Left colon (tissue), 2 donors: ENCODE measurements around the gene ZNF195. TPM values are rescaled to one million over a fixed set of nuclear protein-coding genes. Genes with fewer than 3 reads are reported as not detected.
A peak's percentile ranks its signal among the peaks of the same experiment; 100 is the strongest.
"Not testable (repeated sequence)": the region's sequence is repeated elsewhere in the genome, so short reads cannot be mapped to it uniquely, and the experiment has no call there.

ENCODE experiments used
- ATAC-seq: fragments of 200-7000 bp; cut with Tn5 transposase; one replicate; pipeline ENCODE4 v1.9.1; 2020; ENCODE audit warnings: mild to moderate bottlenecking, moderate library complexity
- DNase-seq, 2 donors: peaks; one replicate each; pipeline ENCODE4 v3.0.0-alpha.2; 2020
- intact Hi-C, 2 donors: fragments of 100-400 bp; cut with DNase I in 1 of 2; cut with micrococcal nuclease in 1 of 2; formaldehyde crosslinking; loops; one replicate each; pipeline versions ENCODE4 v1.11.2 to v1.14.0; 2022; cut with DNase I, micrococcal nuclease
- total RNA-seq, 2 donors: library from RNA; stranded (reverse); fragmentation: NEBNext Ultra II Directional; extraction: Animal tissue kit (Norgen Biotek cat#: 25700); gene quantifications; one replicate each; pipeline ENCODE4 v1.2.1, GENCODE V29; 2021
- donor health status: DM: no; HTN: no; CAD: no.
- donor health status: DM: yes; HTN: yes; CAD: no.

The ZNF195 gene
- total RNA-seq, 2 donors from 2014 or later: 26.8 to 28.4 TPM

DNA sequence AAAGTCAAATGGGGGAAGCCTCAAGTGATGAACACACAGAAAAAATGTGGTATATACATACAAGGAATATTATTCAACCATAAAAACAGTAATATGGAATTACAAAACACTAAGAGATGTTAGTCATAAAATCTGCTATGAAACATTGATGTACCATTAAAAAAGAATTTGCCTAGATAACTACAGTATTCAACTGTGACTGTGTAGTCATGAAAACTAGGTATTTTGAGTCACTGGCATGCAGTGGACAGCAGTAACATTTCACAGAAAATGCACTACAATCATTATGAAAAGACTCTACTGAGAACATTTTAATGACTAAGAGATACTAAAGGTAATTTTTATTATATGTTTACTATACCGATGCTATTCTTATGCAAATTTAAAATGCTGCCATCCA is 11.7 kb downstream of the ZNF195 start:
- DNase-seq (no peak), ATAC-seq (no peak)
- intact Hi-C loops: no loop called here

DNA sequence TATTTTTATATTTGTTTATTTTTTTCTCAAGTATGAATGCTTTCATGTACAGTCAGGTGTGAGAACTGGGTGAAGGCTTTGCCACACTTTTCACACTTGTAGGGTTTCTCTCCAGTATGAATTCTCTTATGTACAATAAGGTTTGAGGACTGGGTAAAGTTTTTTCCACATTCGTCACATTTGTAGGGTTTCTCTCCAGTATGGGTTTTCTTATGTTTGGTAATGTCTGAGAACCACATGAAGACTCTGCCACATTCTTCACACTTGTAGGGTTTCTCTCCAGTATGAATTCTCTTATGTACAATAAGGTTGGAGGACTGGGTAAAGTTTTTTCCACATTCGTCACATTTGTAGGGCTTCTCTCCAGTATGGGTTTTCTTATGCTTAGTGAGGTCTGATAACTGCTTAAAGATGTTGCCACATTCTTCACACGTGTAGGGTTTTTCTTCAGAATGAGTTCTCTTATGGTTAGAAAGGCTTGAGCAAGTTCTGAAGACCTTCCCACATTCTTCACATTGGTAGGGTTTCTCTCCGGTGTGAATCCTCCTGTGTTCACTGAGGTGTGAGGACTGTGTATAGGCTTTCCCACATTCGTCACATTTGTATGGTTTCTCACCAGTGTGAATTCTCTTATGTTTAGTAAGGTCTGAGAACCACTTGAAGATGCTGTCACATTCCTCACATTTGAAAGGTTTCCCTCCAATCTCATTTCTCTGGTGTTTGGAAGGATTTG is 19.7 kb downstream of the ZNF195 start:
- ATAC-seq (no peak), DNase-seq (no peak)
- intact Hi-C loops: no loop called here

DNA sequence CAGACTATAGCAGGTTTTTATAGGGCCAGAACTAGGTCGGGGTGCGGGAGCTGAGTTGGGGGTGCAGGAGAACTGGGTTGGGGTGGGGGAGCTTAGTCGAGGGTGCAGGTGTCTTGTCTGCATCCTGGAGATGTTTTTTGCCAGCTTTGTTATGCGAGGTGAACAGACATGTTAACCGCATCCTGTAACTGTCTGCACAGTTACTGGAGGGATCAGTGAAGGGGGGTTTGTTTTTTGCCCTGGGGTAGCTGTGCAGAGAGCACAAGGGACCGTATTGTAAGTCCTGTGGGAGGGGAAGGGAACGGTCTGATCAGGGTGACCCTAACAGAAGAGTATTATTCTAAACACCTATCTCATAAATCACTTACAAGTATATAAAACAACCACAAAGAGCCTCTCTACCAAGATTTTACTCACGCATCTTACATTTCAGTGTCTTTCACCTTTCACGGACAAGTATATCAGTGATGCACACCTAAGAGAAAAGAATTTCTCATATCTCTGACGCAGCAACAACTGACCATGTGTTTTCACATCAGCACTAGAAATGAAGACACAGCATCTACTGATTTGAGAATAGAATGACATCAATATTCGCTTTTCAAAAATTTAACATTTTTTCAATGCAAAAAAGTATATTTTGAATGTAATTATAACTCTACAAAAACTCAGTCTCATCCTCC is 20.8 kb downstream of the ZNF195 start:
- DNase-seq (no peak), ATAC-seq (no peak)
- intact Hi-C loops: no loop called here

DNA sequence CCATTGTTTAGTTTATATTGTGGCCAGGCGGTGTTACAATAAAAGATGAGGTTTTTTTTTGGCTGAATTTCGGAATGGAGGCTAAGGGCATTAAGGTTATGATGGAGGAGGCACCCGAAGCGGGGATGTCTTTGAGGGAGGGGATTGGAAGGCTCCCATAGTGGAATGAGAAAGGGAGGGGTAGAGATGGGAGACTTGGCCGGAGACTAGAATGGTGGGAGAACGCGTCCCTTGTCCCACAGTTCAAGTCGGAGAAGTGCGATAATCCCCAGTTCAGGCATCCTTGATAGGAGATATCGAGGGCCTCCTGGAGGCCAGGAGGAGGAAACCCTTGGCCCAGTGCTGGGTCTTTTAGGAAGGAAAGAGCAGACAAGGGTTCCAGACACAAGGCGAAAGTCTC is 21.6 kb downstream of the ZNF195 start:
- intact Hi-C loops: no loop called here
- DNase-seq: no peak
- no peak for ATAC-seq

DNA sequence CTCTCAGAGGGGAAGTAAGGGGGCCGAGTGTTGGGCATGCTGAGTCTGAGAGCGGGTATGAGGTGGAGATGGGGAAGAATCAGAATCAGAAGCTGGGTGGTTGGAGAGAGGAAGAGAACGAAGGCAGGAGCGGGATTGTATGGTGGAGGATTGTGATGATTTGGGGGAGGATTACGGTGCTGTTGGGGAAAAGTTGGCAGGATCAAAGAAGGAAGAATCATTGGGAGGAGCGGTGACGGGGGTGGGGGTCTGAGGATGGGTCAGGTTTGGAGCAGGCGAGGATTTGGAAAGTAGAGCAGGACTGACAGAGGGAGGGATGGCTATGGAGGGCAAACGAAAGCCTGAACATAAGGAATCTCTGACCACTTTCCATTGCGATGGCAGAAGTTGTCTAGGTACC is 22.1 kb downstream of the ZNF195 start:
- no peak for DNase-seq
- no peak for ATAC-seq
- intact Hi-C loops: no loop called here

DNA sequence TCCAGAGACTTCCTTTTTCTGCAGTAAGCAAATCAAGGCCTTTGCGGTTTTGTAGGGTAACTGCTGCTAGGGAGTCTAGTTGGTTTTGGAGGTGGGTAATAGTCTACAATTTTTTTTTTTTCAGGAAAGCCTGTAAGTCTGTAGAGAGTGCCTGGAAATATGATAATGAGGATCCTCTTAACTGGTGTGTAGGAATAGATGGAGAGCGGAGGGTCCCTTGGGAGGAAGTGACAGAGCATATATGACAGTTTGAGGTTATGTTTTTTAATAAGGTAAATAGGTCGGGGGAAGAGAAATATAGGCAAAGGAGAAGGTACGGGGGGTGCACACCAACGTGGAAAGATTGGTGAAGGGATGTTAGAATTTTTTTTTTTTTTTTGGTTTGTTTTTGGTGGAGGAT is 25.9 kb downstream of the ZNF195 start:
- no peak for DNase-seq
- intact Hi-C loops: no loop called here
- ATAC-seq: no peak

DNA sequence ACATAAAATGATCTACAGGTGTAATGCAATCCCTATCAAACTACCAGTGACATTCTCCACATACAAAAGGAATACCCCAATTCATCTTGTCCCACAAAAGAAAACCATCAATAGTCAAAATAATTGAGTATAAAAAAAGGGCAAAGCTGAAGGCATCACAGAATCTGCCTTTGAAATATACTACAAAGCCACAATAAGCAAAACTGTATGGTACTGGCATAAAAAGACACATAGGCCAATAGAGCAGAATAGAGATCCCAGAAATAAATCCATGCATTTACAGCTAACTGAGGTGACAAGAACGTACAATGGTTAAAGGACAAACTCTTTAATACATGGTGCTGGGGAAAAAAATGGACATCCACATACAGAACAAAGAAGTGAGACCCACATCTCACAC is 31.8 kb downstream of the ZNF195 start:
- no peak for DNase-seq
- intact Hi-C loops: no loop called here
- no peak for ATAC-seq

DNA sequence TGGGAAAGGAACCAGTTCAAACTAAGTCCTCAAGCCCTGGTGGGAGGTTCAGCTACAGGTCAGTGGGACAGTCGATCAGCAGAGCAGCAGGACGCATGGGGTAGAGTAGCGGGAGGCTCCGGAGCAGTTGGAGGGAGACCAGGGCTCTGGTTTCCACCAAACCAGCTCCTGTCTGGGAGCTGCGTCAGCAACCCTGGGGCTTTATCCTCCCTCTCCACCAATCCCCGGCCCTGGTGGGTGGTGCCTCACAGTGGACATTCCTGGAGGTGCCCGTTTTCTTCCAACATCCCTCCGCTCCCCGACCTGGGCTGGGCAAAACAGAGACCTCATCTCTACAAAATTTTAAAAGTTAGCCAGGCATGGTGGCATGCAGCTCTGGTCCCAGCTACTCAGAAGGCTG is 32.4 kb downstream of the ZNF195 start:
- no peak for ATAC-seq
- no peak for DNase-seq
- intact Hi-C loops: no loop called here

DNA sequence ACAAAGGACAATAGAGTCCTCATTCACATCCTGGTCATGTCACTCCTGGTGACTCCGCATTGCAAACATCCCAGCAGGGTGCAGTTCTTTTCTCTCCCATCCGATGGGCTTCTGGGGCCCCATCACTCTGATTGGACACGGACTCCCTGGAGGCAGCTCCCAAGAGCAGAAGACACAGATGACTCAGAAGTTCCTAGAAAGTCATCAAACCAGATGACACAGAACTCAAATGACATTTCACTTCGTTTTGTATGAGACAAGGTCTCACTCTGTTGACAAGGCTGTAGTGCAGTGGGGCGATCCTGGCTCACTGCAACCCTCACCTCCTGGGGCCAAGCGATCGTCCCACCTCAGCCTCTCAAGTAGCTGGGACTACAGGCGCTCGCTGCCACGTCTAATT is 33.2 kb downstream of the ZNF195 start:
- intact Hi-C loops: no loop called here
- DNase-seq (no peak), ATAC-seq (no peak)

DNA sequence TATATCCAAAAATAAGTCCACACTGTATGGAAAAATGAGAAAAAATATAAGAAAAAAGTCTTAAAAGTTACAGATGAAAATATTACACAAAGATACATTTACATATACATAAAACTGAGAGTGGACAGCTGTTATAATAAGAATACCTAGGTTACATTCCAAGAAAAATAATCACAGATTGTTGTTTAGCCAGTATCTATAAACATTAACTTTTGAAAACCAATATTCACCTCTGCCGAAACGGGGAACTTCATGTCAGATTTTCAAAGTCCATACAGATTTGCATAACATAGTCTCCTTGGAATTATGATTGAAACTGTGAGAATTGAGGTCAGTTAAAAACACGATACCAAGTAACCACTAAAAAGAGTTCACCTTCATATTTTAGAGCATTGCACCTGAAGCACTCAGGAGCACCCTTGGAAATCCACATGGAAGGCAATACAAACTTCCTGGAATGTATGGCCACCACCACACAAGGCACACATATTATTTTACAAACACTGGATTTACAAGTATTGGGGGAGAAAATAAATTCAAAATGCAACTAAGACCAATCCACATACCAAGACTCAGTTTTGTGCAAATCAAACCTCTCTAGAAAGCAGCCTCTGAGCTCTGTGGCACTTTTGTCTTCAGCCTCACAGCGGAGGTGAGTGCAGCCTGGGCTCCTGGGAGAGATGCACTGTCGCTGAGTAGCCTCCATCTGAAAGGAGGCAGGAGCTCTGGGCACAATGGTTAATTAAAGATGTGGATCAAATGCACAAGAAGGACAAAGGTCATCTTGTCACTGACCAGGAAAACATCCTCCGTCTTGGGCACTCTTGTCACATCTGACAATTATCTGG is 34.4 kb downstream of the ZNF195 start:
- ATAC-seq (no peak), DNase-seq (no peak)
- intact Hi-C loops: no loop called here

DNA sequence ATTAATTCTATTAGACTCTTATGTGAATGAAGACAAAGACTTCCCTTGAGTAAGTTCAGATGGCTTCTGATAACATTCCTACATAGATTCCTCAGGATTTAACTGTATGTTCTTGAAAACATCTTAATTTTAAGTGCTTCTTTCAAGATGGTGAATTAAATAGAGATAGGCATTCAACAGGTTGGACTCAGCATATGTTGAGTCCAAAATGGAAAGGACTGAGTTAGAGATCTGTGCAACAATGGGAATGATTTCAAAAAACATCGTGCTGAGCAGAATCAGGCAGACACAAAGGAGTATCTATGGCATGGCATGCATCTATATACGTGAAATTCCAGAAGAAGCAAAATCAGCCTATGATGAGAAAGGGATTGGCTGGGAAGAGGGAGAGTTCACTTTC is 36.2 kb downstream of the ZNF195 start:
- intact Hi-C loops: no loop called here
- DNase-seq: no peak
- ATAC-seq: no peak

DNA sequence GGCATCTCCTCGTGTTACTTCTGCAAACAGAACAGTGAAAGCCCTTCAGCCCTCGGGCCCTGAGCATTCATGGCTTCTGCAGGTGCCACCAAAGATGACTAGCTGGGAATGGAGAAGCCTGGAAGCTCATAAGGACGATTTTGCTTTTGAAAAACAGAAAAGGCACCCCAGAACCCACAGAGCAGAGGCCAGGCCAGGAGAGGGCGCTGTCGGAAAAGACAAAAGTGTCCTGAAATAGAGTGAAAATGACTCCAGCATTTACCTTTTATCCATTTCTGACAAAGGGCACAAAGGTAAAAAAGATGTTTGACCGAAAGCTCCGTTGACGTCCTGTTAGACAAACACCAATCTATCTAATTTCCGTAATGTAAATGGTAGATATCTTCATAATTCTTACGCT is 37.6 kb downstream of the ZNF195 start:
- peak; percentile 66 for ATAC-seq
- intact Hi-C loops: no loop called here
- DNase-seq: peak in 1 of 2 donors; percentile 85

DNA sequence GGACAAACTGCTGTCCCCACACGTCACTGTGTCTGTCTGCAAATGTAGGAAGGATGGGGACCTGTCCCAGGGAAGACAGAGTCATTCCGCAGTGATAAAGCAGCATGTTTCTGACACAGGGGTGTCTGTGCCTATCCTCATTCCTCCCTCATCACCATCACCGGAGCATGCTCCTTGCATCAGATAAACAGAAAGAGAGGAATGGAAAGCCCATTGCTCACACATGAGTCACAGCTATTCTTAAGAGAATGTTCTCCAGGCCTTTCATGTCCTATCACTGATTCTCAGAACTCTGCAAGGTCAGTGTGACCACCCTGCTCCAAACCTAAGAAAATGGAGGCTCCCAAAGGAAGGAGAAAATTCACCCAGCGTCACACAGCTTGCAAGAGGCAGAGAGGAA is 38.9 kb downstream of the ZNF195 start:
- no peak for DNase-seq
- intact Hi-C loops: no loop called here
- ATAC-seq: no peak

DNA sequence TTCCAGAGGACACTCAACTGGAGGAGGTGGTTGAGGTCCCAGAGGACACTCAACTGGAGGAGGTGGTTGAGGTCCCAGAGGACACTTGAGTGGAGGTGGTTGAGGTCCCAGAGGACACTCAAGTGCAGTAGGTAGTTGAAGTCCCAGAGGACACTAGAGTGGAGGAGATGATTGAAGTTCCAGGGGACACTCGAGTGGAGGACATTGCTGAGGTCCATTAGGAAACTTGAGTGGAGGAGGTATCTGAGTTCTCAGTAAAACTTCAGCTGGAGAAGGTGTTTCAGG is 39.7 kb downstream of the ZNF195 start:
- DNase-seq: no peak
- ATAC-seq: no peak
- intact Hi-C loops: no loop called here

DNA sequence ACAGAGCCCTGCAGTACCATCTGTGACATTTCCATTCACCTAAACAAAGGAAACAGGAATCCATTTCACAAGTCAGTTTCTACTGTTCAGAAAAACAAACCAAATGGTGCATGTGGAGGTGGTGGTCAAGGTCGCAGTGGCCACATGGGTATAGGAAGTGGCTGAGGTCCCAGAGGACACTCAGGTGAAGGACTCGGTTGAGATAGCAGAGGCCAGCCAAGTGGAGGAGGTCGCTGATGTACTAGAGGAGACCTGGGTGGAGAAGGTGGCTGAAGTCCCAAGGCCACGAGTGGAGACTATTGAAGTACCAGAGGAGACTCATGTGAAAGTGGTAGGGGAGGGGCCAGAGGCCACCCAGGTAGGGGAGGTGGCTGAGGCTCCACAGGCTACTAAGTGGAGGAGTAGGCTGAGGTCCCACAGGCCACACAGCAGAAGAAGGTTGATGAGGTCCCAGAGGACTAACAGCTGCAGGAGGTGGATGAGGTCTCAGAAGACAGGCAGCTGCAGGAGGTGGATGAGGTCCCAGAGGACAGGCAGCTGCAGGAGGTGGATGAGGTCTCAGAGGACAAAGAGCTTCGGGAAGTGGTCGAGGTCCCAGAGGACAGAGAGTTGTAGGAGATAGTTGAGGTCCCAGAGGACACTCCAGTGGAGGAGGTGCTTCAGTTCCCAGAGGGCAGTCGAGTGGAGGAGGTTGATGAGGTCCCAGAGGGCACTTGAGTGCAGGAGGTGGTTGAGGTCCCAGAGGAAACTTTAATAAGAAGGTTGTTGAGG is 40.2 kb downstream of the ZNF195 start:
- no peak for DNase-seq
- intact Hi-C loops: no loop called here
- ATAC-seq: no peak

DNA sequence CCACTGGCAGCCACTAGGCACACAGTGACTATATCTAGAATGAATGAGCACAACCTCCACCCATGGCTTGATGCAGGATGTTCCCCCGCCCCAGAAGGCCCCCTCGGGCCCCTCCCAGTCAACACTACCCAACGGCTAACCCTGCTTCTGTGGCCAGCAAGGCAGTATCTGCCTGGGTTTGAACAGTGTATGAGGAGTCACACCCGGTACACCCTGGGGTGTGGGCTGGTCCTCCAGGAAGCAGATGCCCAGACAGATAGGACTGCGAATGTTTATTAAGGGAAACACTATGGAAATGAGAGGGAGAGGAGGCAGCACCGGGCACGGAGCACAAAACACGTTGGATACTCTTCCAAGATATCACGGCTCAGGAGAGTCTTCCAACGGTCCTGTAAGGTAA is 42.5 kb downstream of the ZNF195 start:
- DNase-seq, ATAC-seq, intact Hi-C loops: not testable (repeated sequence)

DNA sequence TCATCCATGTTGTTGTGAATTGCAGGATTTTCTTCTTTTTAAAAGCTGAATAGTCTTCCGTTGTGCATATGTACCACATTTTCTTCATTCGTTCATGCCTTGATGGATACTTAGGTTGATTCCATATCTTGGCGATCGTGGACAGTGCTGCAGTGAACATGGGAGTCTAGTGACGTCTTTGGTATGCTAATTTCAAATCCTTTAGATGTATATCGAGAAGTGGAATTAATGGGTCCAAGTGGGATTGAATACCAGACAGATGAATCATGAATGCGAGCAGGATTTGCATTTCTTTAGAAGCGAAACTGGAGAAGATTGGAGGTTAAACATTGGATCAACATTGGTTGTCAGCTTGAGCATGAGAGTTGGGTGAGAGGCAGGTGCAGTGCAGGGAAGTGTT is 45.8 kb downstream of the ZNF195 start:
- DNase-seq, intact Hi-C loops, ATAC-seq: not testable (repeated sequence)

DNA sequence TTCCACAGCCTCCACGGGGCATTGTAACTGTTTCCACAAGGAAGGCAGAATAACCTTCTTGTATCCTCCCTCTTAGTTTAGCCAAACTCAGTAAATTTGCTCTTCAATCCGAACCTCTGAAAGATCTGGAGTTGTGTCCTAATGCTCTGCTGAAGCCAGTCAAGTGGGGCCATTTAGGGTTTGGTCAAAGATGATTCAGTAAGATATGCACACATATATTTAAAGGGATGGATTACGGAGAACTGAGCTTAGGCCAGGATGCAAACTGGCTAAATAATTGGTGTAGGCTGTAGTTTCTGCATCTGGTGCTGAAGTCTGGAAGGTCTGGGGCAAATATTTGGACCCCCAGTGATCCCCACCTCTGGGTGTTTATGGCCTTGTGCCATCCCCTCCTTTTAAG is 47.9 kb downstream of the ZNF195 start:
- DNase-seq, intact Hi-C loops, ATAC-seq: not testable (repeated sequence)

DNA sequence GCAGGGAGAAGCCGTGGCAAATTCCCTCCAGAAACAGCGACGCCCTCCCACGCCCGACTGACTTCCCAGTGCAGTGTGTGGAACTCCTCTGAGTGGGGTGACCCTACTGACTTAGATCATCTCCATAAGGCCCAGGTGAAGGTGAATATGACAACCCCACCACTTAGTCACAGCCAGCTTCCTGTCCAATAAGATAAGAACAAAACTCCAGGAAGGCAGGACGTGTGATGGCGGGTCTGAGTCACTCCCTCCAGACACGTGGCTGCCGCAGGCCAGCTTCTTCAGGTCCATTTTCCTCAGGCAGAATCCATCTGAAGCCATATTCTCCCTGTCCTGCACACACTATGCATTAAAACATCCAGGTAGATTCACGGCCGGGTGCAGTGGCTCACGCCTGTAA is 48.9 kb downstream of the ZNF195 start:
- ATAC-seq, intact Hi-C loops, DNase-seq: not testable (repeated sequence)
